Gastrocnemius medialis (tissue), 4 donors: Measurements from ENCODE around the gene LTO1.

Experiments
- CTCF ChIP-seq, 5 experiments: fragments of 450-650 bp in 3 of 5; fragments of 200-600 bp in 2 of 5; sonication (generic) in 2 of 5; IDR thresholded peaks in 4 of 5; conservative IDR thresholded peaks in 1 of 5; 1 replicate in 4 of 5; 2 replicates in 1 of 5; pipeline ENCODE4 v1.5.1; 2016 to 2019; ENCODE audit warnings: antibody characterized with exemption in 5 of 5, mild to moderate bottlenecking in 3 of 5, moderate library complexity in 3 of 5
- POLR2A ChIP-seq, 2 donors: fragments of 450-650 bp; IDR thresholded peaks; one replicate each; pipeline ENCODE4 v1.6.1; 2017; ENCODE audit warnings: antibody characterized with exemption in 2 of 2, mild to moderate bottlenecking in 2 of 2, moderate library complexity in 2 of 2

GRCh38 chr11:69702769-69703452 lies 27.8 kb upstream of the LTO1 start:
- no peak for TF ChIP-seq CTCF (IDR thresholded peaks at IDR 0.05 in 4 of 5, conservative IDR thresholded peaks at IDR 0.05 in 1 of 5)
- TF ChIP-seq POLR2A (IDR thresholded peaks at IDR 0.05) = no peak
